VCaP (cell line): Measurements from ENCODE around the gene CCNE1.

ENCODE experiments used
- H3K27ac ChIP-seq: fragments of 450-650 bp; 2 replicates; pipeline ENCODE4 v1.5.1; 2017
- TF ChIP-seq, protein P1 (sequence below): fragments of 450-650 bp; conservative IDR thresholded peaks from 2 replicates; pipeline ENCODE4 v1.5.1; 2017; ENCODE audit warnings: mild to moderate bottlenecking, moderate library complexity

Gene CCNE1

DNA sequence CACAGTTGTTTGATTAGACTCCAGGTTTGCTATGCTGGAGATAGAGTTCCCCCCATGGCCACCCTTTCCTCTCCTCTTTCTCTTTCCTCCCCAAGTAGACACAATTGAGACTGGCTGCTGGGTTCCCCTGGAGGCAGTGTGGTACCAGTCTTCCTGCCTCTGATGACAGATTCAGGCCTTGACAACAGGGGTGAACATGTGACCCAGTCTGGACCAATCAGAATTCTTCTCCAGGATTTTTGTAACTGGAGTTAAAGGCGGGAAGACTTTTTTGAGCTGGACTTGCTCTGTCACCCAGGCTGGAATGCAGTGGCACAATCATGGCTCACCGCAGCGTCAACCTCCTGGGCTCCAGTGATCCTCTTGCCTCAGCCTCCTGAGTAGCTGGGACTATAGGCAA, 48.7 kb downstream of the CCNE1 start:
- no peak overlapping the region for H3K27ac ChIP-seq
- TF ChIP-seq, protein P1, sequence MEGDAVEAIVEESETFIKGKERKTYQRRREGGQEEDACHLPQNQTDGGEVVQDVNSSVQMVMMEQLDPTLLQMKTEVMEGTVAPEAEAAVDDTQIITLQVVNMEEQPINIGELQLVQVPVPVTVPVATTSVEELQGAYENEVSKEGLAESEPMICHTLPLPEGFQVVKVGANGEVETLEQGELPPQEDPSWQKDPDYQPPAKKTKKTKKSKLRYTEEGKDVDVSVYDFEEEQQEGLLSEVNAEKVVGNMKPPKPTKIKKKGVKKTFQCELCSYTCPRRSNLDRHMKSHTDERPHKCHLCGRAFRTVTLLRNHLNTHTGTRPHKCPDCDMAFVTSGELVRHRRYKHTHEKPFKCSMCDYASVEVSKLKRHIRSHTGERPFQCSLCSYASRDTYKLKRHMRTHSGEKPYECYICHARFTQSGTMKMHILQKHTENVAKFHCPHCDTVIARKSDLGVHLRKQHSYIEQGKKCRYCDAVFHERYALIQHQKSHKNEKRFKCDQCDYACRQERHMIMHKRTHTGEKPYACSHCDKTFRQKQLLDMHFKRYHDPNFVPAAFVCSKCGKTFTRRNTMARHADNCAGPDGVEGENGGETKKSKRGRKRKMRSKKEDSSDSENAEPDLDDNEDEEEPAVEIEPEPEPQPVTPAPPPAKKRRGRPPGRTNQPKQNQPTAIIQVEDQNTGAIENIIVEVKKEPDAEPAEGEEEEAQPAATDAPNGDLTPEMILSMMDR = no peak

DNA sequence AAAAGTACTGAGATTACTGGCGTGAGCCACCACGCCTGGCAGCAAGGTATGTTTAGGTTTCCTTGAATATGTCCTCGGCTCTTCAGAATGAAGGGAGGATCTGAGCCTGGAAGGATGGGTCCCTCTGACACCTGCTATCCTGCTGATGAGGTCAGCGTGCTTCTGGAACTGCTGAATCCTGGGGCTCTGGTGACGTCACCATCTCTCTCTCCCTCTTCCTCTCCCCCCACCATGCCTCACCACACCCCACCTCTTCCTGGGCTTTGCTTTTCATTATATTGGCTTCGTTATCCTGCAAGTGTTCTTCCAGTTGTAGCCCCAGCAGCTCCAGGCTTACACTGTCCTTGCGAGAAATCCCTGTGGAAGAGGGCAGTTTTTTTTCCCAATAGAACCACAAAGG, 49.8 kb downstream of the CCNE1 start:
- TF ChIP-seq, protein P1 = no peak
- H3K27ac ChIP-seq = no peak overlapping the region

DNA sequence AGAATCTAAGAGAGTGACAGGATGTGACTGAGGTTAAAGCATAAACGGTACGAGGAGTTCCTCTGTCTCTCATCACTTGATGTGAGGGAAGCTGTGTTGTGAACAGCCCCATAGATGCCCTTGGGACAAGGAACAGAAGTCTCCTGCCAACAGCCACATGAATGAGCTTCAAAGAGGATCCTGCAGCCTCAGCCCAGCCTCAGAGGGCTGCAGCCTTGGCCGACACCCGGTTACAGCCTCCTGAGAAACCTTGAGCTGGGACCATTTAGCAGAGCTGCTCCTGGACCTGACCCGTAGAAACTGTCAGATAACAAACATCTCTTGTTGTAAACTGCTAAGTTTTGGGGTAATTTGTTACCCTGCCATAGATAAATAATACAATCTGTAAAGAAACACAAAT, 54.2 kb downstream of the CCNE1 start:
- no peak overlapping the region for H3K27ac ChIP-seq
- TF ChIP-seq, protein P1 = no peak

DNA sequence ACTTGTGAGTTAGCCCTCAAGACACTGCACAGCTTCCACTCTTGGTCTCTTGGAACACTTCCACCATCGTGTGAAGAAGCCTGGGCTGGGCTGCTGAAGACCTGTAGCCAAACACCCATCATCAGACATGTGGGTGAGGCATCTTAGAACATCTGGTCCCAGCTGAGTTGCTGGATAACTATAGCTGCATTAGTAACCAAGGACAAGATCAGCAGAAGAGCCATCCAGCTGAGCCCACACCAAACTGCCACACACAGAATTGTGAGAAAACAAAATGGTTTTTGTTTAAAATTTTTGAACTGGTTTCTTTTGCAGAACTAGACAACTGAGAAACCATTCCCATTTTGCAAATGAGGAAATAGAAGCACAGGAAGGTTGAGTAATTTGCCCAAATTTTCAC, 56.2 kb downstream of the CCNE1 start:
- TF ChIP-seq, protein P1 = no peak
- H3K27ac ChIP-seq = no peak overlapping the region

DNA sequence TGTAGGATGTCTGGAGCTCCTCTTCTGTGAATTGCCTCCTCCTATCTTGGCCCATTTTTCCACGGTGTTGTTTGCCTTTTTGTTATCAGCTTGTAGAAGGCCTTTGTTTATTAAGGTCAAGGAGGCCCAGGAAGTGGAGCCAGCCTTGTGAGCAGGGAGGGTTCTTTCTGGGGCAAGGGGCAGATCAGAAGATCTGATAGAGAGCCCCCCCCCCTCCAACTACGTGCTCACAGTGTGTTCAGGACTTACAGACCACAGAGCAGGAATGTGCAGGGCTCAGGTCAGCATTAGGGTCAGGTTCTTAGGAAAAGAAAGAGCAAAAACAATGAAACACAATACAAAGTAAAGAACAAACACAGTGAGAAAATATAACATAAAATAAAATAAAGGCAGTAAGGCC, 59.4 kb downstream of the CCNE1 start:
- TF ChIP-seq, protein P1 = no peak

DNA sequence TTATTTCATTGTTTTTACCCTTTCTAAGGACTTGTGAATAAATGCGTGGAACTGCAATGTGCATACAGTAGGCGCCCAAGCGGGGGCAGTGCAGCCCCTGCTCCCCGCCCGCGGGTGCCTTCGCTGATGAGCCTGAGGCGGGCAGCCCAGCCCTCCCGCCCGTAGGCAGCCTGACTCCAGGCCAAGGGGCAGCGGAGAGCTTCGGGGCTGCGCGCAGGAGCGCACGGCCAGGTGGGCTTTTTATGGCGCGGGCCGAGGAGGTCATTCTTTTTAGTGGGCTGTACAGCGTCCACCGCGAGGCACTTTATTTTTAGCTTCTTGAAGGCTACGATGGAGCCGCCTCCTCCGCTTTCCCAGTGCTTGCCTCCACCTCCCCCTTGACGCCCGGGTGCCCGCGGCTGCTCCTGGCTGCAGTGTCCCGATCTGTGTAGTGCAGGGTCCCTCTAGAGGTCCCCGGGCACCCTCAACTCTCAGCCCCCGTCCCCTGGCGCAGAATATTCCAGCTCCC, 60.5 kb downstream of the CCNE1 start:
- H3K27ac ChIP-seq = peak overlapping the region; percentile 54; the same call in 1 of the 2 replicates
- TF ChIP-seq, protein P1 = no peak; the same call in 1 of the 2 replicates

More for the DNA sequence above, 59.4 kb downstream of the CCNE1 start:
- H3K27ac ChIP-seq = peak overlapping the region; percentile 54; the same call in 1 of the 2 replicates

DNA sequence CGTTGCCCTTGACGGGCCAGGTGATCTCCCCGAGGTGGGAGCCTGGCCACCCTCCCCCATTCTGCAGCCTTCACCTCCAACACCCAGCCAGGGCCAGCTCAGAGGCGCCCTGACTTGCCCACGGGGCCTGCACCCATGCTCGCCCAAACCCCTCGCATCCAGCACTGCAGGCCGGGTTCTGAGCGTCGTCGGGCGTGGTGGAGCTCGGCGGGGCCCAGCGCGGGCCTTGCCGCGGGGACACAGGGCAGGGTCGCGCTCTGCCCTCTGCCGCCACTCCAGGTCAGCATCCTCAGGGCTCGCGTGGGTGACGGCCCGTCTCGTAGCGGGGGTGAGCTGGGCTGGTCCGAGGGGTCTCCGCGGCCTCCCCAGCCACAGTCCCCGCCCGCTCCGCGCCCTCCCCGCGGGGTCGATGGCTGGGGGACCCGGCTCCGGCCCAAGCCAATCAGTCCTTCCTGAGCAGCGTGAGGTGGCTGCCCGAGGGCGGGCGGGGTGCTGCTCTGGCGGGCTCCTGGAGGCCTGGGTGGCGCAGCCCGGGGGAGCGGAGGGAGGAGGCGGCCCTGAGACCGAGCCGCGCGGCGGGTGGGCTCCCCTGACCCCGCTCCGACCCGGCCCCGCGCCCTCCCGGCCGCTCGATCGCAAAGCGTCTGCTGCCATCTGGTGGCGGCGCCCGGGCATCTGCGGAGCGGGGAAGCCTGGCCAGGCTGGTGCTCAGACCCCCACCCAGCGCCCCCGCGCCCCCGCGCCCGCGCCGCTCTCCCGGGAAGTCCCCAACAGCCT, 61.4 kb downstream of the CCNE1 start:
- peak overlapping the region; percentile 68; the same call in 1 of the 2 replicates for H3K27ac ChIP-seq
- TF ChIP-seq, protein P1 = peak; percentile 94
